HG03066 (cell line): Measurements from ENCODE around the gene KRTDAP.

Source experiments
- ATAC-seq: cut with Tn5 transposase; IDR thresholded peaks from one replicate; pipeline ENCODE4 v1.9.1; 2021; ENCODE audit warnings: low read depth; ENCODE audit not compliant: unreplicated experiment

KRTDAP gene

GRCh38 chr19:35490364-35490763 lies at the start of gene KRTDAP:
TSS of gene KRTDAP (minus strand) at chr19:35490464. CDS start at chr19:35490442, 22 bp downstream.
- ATAC-seq, result no peak

GRCh38 chr19:35539850-35540249 lies 49.6 kb upstream of the KRTDAP start:
- ATAC-seq, result no peak

- no peak for ATAC-seq
Measured at GRCh38 chr19:35539314-35539713, 49.0 kb upstream of the KRTDAP start.

GRCh38 chr19:35534803-35535480 lies 44.7 kb upstream of the KRTDAP start:
- no peak for ATAC-seq

- ATAC-seq, result no peak
Measured at GRCh38 chr19:35533822-35534392, 43.6 kb upstream of the KRTDAP start.

GRCh38 chr19:35533201-35533821 lies 43.0 kb upstream of the KRTDAP start, which contains the start of gene GAPDHS:
TSS of gene GAPDHS (plus strand) at chr19:35533456. CDS start at chr19:35533528, 72 bp downstream.
- ATAC-seq, result no peak

GRCh38 chr19:35531291-35531690 lies 41.0 kb upstream of the KRTDAP start:
- ATAC-seq, result no peak

GRCh38 chr19:35529241-35530218 lies 39.3 kb upstream of the KRTDAP start:
- no peak for ATAC-seq

- no peak for ATAC-seq
Measured at GRCh38 chr19:35528218-35529038, 38.2 kb upstream of the KRTDAP start, which contains the start of gene SBSN. TSS of gene SBSN (minus strand) at chr19:35528311. CDS start at chr19:35528281, 30 bp downstream.

GRCh38 chr19:35525873-35526272 lies 35.6 kb upstream of the KRTDAP start:
- ATAC-seq, result no peak

GRCh38 chr19:35524181-35524837 lies 34.0 kb upstream of the KRTDAP start:
- ATAC-seq, result no peak

- ATAC-seq, result no peak
Measured at GRCh38 chr19:35522745-35523327, 32.6 kb upstream of the KRTDAP start.

GRCh38 chr19:35521124-35521743 lies 31.0 kb upstream of the KRTDAP start:
- ATAC-seq, result no peak

- ATAC-seq, result no peak
Measured at GRCh38 chr19:35519291-35519690, 29.0 kb upstream of the KRTDAP start.

GRCh38 chr19:35518313-35518712 lies 28.0 kb upstream of the KRTDAP start:
- no peak for ATAC-seq

GRCh38 chr19:35517342-35517741 lies 27.1 kb upstream of the KRTDAP start:
- ATAC-seq, result no peak

GRCh38 chr19:35516310-35516709 lies 26.0 kb upstream of the KRTDAP start:
- ATAC-seq, result no peak

GRCh38 chr19:35514282-35514809 lies 24.1 kb upstream of the KRTDAP start:
- no peak for ATAC-seq
